GM19438 (cell line): Measurements from ENCODE around the gene GALNT18.

Source experiments
- ATAC-seq: cut with Tn5 transposase; IDR thresholded peaks from one replicate; pipeline ENCODE4 v1.9.1; 2021; ENCODE audit warnings: low read depth; ENCODE audit not compliant: unreplicated experiment

The GALNT18 gene

GRCh38 chr11:11236498-11237059 lies 385.2 kb downstream of the GALNT18 start:
- ATAC-seq: no peak

- ATAC-seq: no peak
Measured at GRCh38 chr11:11231763-11232162, 390.0 kb downstream of the GALNT18 start.

GRCh38 chr11:11230802-11231562 lies 390.8 kb downstream of the GALNT18 start:
- no peak for ATAC-seq

- no peak for ATAC-seq
Measured at GRCh38 chr11:11230087-11230486, 391.7 kb downstream of the GALNT18 start.

GRCh38 chr11:11229647-11230046 lies 392.2 kb downstream of the GALNT18 start:
- no peak for ATAC-seq

- ATAC-seq: no peak
Measured at GRCh38 chr11:11227296-11228085, 394.3 kb downstream of the GALNT18 start.
